Jurkat, Clone E6-1 (cell line): Measurements from ENCODE around the gene SHTN1.

ENCODE experiments used
- DNase-seq: peaks from one replicate; pipeline ENCODE4 v3.0.0-alpha.2; 2011; ENCODE audit warnings: low read depth, low spot score
- H3K4me3 ChIP-seq: 2 replicates; pipeline ENCODE4 v1.5.1; 2011; ENCODE audit warnings: mild to moderate bottlenecking, low read length, control low read depth, moderate library complexity

SHTN1 gene

GRCh38 chr10:116988311-116988710 is 16.7 kb downstream of the SHTN1 start:
- H3K4me3 ChIP-seq = no peak overlapping the region
- no peak for DNase-seq

- DNase-seq = no peak
Observed at GRCh38 chr10:116985611-116986010, 19.4 kb downstream of the SHTN1 start.

GRCh38 chr10:116984202-116984990 is 20.6 kb downstream of the SHTN1 start:
- H3K4me3 ChIP-seq = no peak overlapping the region
- no peak for DNase-seq

More at GRCh38 chr10:116985611-116986010, 19.4 kb downstream of the SHTN1 start:
- H3K4me3 ChIP-seq = no peak overlapping the region

- H3K4me3 ChIP-seq = no peak overlapping the region
- no peak for DNase-seq
Observed at GRCh38 chr10:116980041-116980440, 24.9 kb downstream of the SHTN1 start.

- no peak for DNase-seq
- H3K4me3 ChIP-seq = no peak overlapping the region
Observed at GRCh38 chr10:116978901-116979300, 26.1 kb downstream of the SHTN1 start.

- no peak for DNase-seq
- no peak overlapping the region for H3K4me3 ChIP-seq
Observed at GRCh38 chr10:116974456-116975005, 30.5 kb downstream of the SHTN1 start.

GRCh38 chr10:116973946-116974455 is 31.0 kb downstream of the SHTN1 start:
- H3K4me3 ChIP-seq = no peak overlapping the region
- DNase-seq = no peak

- no peak overlapping the region for H3K4me3 ChIP-seq
Observed at GRCh38 chr10:116973371-116973905, 31.5 kb downstream of the SHTN1 start.

GRCh38 chr10:116972131-116972530 is 32.9 kb downstream of the SHTN1 start:
- no peak overlapping the region for H3K4me3 ChIP-seq
- DNase-seq = peak; percentile 3

More at GRCh38 chr10:116973371-116973905, 31.5 kb downstream of the SHTN1 start:
- no peak for DNase-seq

- no peak overlapping the region for H3K4me3 ChIP-seq
- no peak for DNase-seq
Observed at GRCh38 chr10:116970050-116970449, 34.9 kb downstream of the SHTN1 start.

GRCh38 chr10:116968331-116968730 is 36.7 kb downstream of the SHTN1 start:
- H3K4me3 ChIP-seq = no peak overlapping the region
- DNase-seq = no peak

- DNase-seq = no peak
- H3K4me3 ChIP-seq = no peak overlapping the region
Observed at GRCh38 chr10:116961406-116962251, 43.4 kb downstream of the SHTN1 start.

- no peak overlapping the region for H3K4me3 ChIP-seq
- no peak for DNase-seq
Observed at GRCh38 chr10:116960066-116960776, 44.8 kb downstream of the SHTN1 start.

- no peak for DNase-seq
- H3K4me3 ChIP-seq = no peak overlapping the region
Observed at GRCh38 chr10:116952729-116953128, 52.3 kb downstream of the SHTN1 start.

- H3K4me3 ChIP-seq = no peak overlapping the region
Observed at GRCh38 chr10:116948530-116948870, 56.5 kb downstream of the SHTN1 start.

GRCh38 chr10:116947841-116948529 is 57.0 kb downstream of the SHTN1 start:
- H3K4me3 ChIP-seq = no peak overlapping the region
- DNase-seq = no peak

More at GRCh38 chr10:116948530-116948870, 56.5 kb downstream of the SHTN1 start:
- no peak for DNase-seq

- no peak overlapping the region for H3K4me3 ChIP-seq
Observed at GRCh38 chr10:116944911-116945310, 60.1 kb downstream of the SHTN1 start.

GRCh38 chr10:116931806-116932205 is 73.2 kb downstream of the SHTN1 start:
- DNase-seq = no peak
- H3K4me3 ChIP-seq = no peak overlapping the region

More at GRCh38 chr10:116944911-116945310, 60.1 kb downstream of the SHTN1 start:
- DNase-seq = no peak
